IPS DF 19.7 (cell line): ENCODE data around the gene NFATC4.
"Not testable (repeated sequence)": the region's sequence is repeated elsewhere in the genome, so short reads cannot be mapped to it uniquely, and the experiment has no call there.

Experiments used
- DNase-seq: peaks from one replicate; pipeline ENCODE4 v3.0.0-alpha.2; 2013; ENCODE audit warnings: low read depth, low spot score

The NFATC4 gene

DNA sequence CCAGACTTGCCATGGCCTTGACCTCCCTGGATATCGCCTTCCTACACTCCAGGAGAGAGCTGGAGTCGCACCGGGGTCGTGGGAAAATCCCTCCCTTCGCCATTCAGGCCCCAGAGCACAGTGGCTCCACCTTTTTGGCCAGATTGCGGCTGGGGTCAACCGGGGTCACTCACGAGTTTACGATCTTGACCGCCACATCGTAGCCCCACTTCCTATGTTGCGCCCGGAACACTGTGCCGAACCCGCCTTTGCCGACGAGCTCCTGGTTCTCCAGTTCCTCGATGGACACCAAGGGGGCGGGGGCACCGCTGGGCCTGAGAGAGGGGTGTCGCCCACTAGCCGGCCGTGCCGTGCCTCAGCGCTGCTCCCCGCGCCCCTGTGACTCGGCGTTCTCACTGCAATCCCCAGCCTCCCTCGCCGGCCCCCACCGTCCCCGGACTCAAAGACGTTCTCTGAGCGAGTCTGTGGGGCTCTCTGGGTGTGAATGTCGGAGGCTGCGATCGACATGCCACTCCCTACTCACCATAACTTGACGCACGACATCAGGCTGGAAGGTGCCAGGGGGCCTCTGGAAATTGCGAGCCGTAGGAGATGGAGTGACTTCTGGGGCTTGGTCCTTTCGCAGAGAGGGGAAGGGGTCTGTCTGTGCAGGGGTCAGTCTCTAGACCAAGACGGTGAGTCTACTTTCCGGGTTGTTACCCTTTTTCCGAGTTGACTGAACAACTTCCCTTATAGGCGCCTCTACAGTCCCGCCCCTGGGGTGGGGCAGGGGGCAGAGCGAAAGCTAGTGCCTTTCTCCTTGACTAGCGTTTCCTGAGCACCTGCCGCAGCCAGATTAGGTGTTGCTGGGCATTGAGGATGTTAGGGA lies 28.5 kb upstream of the NFATC4 start, which contains the start of gene RIPK3:
RIPK3 (minus strand) TSS at position 708 of the 868 bp plus-strand sequence; CDS start at position 543, 165 bp downstream.
- no peak for DNase-seq

DNA sequence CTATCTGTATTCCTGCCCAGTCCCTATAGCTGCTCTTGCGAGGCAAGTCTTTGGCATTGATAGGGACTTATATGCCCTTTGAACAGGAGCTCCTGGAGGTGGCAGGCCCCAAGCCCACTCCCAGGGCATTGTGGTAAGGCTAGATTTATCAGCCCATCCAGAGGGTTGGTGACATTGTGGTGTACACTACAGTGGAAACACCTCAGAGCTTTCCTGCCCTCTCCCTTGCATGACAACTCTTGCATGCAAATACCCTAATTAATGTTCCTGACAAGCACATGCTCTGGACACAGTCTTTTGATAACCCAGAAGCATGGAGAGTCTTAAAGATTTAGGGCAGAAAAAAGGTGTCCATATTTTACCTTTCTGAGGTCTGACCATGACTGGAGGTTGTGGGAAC lies 27.4 kb upstream of the NFATC4 start:
- DNase-seq: no peak

DNA sequence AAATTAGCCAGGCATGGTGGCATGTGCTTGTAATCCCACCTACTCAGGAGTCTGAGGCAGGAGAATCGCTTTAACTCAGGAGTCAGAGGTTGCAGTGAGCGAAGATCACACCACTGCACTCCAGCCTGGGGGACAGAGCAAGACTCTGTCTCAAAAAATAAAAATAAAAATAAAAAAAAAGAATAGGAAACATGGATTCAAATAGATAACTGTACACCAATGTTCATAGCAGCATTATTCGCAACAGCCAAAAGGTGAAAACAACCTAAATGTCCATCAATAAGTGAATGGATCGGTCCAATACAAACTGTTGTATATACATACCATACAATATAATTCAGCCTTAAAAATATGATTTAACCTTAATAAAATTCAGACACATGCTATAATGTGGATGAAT lies 25.1 kb upstream of the NFATC4 start:
- no peak for DNase-seq

DNA sequence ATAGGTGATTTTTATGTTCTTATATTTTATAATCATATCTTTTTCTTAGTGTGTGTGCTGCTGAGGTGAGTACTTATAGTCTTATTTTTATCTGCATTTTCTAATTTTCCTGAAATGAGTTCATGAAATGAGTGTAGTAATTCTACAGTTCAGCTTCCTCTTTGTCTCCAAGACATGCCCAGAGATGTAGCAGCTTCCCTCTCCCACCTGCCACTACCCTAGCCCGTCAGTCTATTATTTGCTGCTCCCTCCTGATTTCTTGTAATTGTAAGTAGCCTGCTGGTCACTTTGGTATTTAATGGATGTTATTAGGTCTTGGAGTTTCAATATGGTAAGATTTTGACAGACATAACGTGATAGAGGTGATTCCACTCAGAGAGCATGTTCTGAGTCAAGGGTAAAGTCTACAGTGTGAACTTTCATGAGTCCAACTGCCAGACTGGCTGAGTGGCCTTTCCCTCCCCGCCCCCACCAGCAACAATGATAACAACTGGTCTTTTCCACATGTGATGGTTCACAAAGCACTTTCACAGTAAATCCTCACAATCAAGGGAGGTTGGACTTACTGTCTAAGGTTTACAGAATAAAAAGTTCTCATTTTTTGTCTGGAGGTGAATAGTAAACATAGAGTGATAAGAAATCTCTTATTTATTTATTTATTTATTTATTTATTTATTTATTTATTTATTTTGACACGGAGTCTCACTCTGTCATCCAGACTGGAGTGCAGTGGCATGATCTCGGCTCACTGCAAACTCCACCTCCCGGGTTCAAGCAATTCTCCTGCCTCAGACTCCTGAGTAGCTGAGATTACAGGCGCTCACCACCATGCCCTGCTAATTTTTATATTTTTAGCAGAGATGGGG lies 24.0 kb upstream of the NFATC4 start:
- DNase-seq: no peak

DNA sequence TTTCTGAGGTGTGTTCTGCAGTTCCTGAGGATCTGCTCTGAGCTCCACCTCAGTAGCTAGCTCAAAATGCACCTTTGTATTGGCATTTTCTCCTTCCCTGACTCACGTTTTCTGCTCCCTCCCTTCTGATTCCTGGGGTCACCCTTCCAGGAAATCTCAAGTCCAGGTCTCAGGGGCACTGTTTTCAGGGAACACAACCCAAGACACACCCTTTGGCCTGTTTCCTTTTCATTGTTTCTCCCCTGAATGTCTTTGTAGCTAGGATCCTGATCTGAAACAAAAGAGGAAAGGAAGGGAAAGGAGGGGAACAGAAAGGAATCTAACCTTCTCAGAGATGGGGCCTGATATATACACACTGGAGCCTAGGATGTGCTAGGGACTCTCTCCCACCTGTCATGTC lies 20.9 kb upstream of the NFATC4 start:
- DNase-seq: no peak

DNA sequence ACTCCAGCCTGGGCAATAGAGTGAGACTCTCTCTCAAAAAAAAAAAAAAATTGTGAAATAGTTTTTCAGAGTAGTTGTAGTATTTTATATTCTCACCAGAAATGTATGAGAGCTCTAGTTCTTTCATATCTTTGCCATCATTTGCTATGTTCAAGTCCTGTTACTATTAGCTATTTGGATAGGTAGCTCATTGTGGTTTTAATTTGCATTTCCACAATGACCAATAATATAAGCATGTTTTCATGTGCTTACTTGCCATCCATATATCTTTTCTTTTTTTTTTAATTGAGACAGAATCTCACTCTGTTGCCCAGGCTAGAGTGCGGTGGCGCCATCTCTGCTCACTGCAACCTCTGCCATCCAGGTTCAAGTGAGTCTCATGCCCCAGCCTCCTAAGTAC lies 19.8 kb upstream of the NFATC4 start:
- no peak for DNase-seq

DNA sequence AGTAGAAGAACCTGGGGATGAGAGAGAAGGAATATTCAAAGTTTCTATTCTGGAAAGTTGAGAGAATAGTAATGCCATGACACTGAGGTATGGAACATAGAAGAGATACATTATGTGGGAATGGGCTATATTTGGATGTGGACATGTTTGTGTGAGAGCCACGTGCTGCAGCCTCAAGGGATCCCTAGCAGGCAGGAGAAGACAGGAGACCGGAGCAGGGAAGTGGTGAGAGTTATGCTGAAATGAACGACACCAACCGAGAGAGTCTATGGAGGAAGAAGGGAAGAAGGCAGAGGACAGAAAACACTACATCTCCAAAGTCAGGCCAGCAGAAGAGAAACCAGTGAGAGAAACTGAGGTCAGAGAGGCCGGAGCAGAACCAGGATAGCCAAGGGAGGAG lies 18.2 kb upstream of the NFATC4 start:
- no peak for DNase-seq

DNA sequence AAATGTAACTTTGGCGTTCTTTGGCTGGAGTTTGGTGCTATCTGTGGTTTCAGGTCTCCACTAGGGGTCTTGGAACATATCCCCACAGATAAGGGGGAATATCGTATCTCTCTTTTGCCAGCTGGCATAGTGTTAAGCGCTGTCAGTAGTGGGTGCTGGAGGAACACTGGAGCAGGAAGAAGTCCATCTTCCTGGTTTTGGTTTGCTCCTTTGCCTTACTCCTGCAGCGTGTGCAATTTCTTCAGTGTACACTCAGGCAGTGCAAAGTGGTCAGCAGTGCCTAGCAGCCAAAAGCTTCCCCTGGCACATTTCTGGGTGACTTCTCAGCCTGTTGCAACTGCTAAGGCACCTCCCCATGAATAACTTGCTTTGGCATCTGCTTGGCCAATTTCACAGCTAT lies 16.5 kb upstream of the NFATC4 start:
- no peak for DNase-seq

DNA sequence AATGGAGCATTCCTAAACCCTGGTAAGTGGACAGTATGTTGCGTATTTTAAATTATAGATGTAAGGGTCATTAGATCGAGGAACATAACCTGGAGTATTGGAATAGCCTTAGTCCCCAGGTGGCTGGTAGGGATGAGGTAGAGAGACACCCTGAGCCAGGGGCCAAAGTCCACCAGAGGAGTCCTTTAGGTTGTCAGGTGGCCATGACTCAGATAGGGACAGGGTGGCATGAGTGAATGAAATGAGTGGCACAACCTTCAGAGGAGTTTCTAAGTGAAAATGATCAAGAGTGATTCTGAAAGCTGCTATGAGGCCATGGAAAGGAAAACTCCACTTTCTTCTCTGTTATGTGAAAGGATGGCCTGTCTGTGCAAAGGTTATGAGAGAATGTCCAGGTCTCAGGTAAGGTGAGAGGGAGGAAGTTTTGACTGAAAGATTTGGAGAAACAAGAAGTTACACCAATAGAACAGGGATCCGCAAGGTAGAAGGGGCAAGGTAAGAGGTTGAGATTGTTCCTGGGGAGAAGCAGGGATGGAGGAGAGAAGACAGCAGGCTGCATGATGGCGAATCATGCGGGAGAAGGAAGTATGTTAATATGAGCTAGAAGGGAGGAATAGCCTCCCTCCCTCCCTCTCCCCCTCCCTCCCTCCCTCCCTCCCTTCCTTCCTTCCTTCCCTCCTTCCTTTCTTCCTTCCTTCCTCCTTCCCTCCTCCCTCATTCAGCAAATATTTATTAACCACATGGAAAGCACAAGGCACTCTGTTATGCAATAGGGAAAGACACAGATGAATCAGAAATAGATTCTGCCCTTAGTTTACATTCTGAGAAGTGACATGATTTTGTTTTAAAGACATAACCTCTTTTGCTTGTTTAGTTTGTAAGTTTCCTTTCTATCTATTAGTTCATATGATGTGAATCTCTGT lies 14.2 kb upstream of the NFATC4 start:
- no peak for DNase-seq

DNA sequence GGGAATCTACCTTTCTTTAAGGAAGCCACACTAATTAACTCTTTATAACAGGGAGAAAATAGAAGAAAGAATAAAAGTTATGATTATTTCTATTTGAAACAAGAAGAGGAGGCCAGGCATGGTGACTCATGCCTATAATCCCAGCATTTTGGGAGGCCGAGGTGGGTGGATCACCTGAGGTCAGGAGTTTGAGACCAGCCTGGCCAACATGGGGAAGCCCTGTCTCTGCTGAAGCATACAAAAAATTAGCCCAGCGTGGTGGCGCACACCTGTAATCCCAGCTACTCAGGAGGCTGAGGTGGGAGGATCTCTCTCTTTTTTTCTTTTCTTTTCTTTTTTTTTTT lies 13.5 kb upstream of the NFATC4 start:
- DNase-seq: not testable (repeated sequence)

DNA sequence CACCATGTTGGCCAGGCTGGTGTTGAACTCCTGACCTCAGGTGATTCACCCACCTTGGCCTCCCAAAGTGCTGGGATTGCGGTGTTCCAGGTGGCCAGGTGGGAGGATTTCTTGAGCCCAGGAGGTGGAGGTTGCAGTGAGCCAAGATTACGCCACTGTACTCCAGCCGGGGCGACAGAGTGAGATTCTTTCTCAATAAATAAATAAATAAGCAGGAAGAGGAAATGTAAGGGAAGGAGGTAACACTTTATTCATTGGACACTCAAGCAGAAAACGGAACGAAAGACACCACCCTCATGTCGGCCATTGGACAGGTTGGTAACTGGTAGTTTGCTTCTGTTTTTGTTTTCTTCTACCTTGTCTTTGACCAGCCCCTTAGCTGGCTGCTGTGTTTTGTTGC lies 13.0 kb upstream of the NFATC4 start:
- no peak for DNase-seq

DNA sequence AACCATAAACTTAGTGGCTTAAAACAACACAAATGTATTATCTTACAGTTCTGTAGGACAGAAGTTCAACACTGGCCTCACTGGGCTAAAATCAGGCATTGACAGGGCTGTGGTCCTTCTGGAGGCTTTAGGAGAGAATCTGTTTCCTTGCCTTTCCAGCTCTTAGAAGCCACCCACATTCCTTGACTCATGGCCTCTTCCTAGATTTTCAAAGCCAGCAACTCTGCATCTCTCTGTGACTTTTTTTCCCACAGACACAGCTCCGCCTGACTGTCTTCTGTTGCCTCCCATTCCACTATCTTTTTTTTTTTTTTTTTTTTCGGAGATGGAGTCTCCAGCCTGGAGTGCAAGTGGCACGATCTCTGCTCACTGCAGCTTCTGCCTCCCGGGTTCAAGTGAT lies 11.8 kb upstream of the NFATC4 start:
- DNase-seq: no peak

DNA sequence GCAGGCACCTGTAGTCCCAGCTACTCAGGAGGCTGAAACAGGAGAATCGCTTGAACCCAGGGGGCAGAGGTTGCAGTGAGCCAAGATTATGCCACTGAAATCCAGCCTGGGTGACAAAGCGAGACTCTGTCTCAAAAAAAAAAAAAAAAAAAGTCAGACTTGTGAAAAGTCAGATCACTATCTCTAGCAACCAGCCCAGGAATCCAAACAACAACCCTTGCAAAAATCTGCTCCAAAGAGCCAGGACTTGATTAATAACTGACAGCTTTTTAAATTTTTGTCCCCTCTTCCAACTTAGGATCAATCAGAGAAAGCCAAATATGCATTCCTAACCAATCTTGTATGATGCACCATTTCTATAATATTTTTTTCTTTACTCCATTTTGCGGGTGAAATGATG lies 7.7 kb upstream of the NFATC4 start:
- DNase-seq: no peak

DNA sequence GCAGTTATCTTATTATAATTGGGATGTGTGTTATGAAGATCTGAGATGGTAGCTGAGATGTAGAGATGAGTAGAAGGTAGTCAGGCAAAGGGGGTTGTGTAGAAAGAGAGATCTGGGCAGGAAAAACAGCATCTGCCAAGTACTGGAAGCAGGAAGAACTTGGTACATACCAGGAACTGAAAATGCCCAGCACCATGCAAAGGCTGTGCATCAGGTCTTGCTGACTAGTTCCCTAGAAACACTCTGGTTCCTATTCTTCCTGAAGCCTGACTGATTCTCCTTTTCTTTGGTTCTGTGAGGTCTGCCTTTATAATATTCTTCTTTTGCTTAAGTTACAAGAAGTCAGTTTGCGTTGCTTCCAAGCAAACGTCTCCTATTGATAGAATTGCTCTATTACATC lies 6.7 kb upstream of the NFATC4 start:
- no peak for DNase-seq

DNA sequence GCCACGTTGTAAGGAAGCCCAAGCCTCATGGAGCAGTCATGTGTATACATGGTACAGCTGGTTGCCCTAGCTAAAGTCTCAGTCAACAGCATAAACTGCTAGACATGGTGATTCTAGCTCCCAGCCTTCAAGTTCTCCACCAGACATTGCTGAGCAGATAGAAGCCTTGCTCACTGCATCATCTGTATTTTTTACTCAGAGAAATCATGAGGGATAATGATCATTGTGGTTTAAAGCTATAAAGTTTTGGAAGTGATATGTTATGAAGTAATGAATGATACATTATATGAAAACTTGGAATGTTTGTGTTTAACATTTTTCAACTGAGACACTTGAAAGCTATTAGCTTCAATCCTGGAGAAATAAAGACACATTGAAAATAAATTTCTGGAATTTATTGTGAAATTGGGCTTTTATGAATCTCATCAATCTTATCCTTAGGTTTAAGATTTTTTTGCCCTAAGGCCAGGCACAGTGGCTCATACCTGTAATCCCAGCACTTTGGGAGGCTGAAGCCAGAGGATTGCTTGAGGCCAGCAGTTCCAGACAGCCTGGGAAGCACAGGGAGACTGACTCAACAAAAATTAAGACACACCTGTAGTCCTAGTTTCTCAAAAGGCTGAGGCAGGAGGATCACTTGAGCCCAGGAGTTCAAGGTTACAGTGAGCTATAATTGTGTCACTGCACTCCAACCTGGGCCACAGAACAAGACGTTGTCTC lies 5.6 kb upstream of the NFATC4 start:
- no peak for DNase-seq

DNA sequence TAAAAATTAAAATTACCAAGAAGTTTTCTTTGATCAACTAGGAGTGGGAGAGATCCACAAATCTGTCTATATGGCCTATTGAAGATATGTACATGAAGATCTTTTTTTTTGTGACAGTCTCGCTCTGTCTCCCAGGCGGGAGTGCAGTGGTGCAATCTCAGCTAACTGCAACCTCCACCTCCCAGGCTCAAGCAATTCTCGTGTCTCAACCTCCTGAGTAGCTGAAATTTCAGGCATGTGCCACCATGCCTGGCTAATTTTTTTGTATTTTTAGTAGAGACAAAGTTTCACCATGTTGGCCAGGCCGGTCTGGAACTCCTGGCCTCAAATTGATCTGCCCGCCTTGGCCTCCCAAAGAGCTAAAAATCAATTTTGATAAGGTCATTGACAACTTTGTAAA lies 4.6 kb upstream of the NFATC4 start:
- DNase-seq: no peak

DNA sequence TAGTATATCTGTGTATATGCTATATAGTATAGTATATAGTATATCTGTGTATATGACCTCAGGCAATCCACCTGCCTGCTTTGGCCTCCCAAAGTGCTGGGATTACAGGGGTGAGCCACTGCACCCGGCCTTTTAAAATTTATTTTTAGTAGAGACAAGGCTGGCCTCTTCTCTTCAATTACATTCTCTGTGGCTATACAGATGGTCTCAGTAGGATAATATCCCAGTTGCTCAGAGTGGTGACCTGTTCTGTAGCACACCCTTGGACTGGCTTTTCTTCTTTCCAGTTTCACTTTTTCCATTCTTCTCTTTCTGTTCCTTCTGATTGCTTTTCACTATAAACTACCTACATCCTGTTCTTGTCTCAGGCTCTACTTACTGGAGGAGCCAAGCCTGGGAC lies 3.1 kb upstream of the NFATC4 start:
- no peak for DNase-seq

DNA sequence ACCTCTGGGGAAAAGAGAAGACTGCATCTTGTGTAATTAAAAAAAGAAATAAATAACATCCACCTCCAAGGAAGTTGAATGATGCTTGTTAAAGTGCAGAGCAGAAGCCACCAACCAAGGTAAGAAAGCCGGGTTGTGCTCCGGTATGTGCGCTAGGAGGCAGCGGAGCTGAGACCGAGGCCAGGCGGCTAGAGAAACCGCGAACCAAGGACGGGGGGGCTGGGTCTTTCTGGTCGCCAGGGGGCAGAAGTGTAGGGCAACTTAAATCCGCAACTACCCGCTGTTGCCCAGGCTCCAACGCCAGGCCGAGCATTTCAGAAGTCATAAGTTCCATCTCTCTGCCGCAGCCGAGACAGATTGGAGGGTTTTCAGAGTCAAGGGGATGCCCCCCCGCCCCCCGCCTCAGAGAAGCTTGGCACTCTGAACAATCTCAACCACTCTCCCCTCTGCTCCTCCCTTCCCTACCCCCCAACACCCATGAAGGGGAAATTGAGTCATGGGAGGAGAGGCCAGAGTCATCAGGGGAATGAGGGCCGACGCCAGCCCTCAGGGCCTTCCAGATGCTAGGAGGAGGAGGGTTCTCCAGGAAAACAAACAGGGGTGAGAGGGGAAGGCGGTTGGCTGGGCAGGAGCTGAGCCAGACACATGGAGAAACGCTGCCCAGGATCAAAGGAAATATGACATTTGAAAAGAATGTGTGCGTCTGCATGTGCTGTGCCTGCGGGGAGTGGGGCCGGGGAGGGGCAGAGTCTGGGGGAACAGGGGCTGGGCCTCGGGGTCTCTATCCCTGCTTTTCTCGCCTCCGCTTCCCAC lies 2.2 kb upstream of the NFATC4 start:
- peak; percentile 71 for DNase-seq

DNA sequence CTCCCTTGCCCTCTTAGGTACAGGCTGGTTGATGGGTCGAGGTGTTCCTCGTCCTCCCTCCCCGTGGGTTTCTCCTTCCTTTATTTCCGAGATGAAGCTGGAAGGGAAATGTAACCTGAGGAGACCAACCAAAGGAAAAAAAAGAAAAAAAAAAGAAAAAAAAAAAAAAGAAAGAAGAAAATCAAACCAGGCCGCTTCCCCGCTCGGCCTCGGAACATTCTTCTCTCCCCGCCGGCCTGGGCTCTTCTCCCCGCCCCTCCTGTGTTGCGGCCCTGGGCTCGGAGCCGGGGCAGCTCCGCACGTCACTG lies 1.6 kb upstream of the NFATC4 start:
- no peak for DNase-seq

DNA sequence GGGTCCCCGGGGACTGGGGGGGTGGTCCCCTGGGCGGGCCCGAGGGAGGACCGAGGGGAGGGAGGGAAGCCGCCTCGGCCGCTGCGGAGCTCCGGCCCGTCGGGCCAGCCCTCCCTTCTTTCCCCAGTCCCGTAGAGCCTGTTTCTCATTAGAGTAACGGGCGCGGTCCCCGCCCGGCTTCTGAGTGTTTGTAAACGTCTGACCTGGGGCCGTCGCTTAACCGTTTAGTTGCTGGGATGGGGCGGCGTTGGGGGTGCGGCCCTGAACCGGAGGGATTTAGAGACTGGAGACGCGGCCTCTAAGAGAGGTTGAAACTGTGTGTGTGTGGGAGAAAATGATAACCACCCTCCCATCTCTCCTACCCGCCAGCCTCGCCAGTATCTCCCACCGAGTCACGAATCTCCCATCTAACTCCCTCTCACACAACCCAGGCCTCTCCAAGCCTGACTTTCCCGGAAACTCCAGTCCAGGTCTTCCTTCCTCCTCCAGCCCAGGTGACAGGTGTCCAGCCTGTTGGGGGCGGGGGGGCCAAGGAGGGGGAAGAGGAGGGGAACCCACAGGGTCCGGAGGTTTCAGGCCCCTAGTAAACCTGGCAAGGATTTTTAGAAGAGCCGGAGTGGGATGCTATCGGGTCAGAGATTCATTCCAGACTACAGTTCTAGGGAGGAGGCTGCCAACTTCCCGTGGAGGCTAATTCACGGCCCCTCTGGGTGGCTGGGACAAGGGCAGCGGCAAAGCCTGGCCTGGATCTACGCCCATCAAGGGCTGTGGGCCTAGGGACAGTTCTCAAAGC lies 1.1 kb upstream of the NFATC4 start:
- peak; percentile 83 for DNase-seq
